BLaER1 (cell line): ENCODE data around the gene TH.

ENCODE experiments used
- H3K27ac ChIP-seq: shearing (Covaris generic); formaldehyde crosslinking; 2 replicates; pipeline ENCODE4 v1.8.1; 2022
- H3K27me3 ChIP-seq: shearing (Covaris generic); formaldehyde crosslinking; 2 replicates; pipeline ENCODE4 v1.8.1; 2022
- H3K36me3 ChIP-seq: shearing (Covaris generic); formaldehyde crosslinking; 2 replicates; pipeline ENCODE4 v1.8.1; 2022
- H3K4me1 ChIP-seq: shearing (Covaris generic); formaldehyde crosslinking; 2 replicates; pipeline ENCODE4 v1.8.1; 2022
- H3K4me2 ChIP-seq: shearing (Covaris generic); formaldehyde crosslinking; 2 replicates; pipeline ENCODE4 v1.8.1; 2022
- H3K4me3 ChIP-seq: shearing (Covaris generic); formaldehyde crosslinking; 2 replicates; pipeline ENCODE4 v1.8.1; 2022
- H3K9ac ChIP-seq: shearing (Covaris generic); formaldehyde crosslinking; 2 replicates; pipeline ENCODE4 v1.8.1; 2022
- H3K9me3 ChIP-seq: shearing (Covaris generic); formaldehyde crosslinking; 2 replicates; pipeline ENCODE4 v1.8.1; 2022
- H4K20me1 ChIP-seq: shearing (Covaris generic); formaldehyde crosslinking; 2 replicates; pipeline ENCODE4 v1.8.1; 2022
- Cebpa-rat ChIP-seq: shearing (Covaris generic); IDR thresholded peaks from 2 replicates; pipeline ENCODE4 v1.8.1; 2022

TH gene

GRCh38 chr11:2138431-2139122, 33.0 kb downstream of the TH start:
- Histone ChIP-seq H3K27ac (no peak overlapping the region), H3K4me2 (no peak overlapping the region), H3K36me3 (no peaks in the 10 kb centered on the region), H3K9ac (no peak overlapping the region), H3K4me1 (peaks cover under 1% of the 10 kb centered on the region; the same call in 1 of the 2 replicates), H3K9me3 (no peaks in the 10 kb centered on the region), H3K4me3 (no peak overlapping the region), H4K20me1 (peaks cover 69% of the 10 kb centered on the region), H3K27me3 (peaks cover 100% of the 10 kb centered on the region)
- TF ChIP-seq Cebpa-rat, result no peak

- Histone ChIP-seq H3K36me3 (no peaks in the 10 kb centered on the region), H3K27ac (no peak overlapping the region), H3K9ac (no peak overlapping the region), H3K9me3 (no peaks in the 10 kb centered on the region), H3K27me3 (peaks cover 100% of the 10 kb centered on the region), H3K4me1 (no peaks in the 10 kb centered on the region), H3K4me2 (no peak overlapping the region), H4K20me1 (peaks cover 72% of the 10 kb centered on the region), H3K4me3 (no peak overlapping the region)
- TF ChIP-seq Cebpa-rat, result no peak
Measured at GRCh38 chr11:2138068-2138430, 33.6 kb downstream of the TH start.

GRCh38 chr11:2137202-2138067, 34.2 kb downstream of the TH start:
- H3K27ac ChIP-seq, result no peak overlapping the region
- H3K27me3 ChIP-seq, result peaks cover 100% of the 10 kb centered on the region
- H3K36me3 ChIP-seq, result no peaks in the 10 kb centered on the region
- H3K4me1 ChIP-seq, result no peaks in the 10 kb centered on the region
- H3K4me3 ChIP-seq, result no peak overlapping the region
- no peak overlapping the region for H3K9ac ChIP-seq
- H4K20me1 ChIP-seq, result peaks cover 67% of the 10 kb centered on the region
- H3K4me2 ChIP-seq, result no peak overlapping the region
- no peaks in the 10 kb centered on the region for H3K9me3 ChIP-seq
- no peak for TF ChIP-seq Cebpa-rat

- Histone ChIP-seq H4K20me1 (peaks cover 61% of the 10 kb centered on the region), H3K9ac (no peak overlapping the region), H3K36me3 (no peaks in the 10 kb centered on the region), H3K9me3 (no peaks in the 10 kb centered on the region), H3K4me1 (peaks cover 4% of the 10 kb centered on the region; the same call in 1 of the 2 replicates), H3K4me2 (no peak overlapping the region), H3K27ac (no peak overlapping the region), H3K27me3 (peaks cover 100% of the 10 kb centered on the region), H3K4me3 (no peak overlapping the region)
- TF ChIP-seq Cebpa-rat, result no peak
Measured at GRCh38 chr11:2136952-2137201, 34.7 kb downstream of the TH start.

- no peak overlapping the region for H3K4me3 ChIP-seq
- no peaks in the 10 kb centered on the region for H3K9me3 ChIP-seq
- H3K27me3 ChIP-seq, result peaks cover 100% of the 10 kb centered on the region
- no peak overlapping the region for H3K4me2 ChIP-seq
- H3K36me3 ChIP-seq, result no peaks in the 10 kb centered on the region
- H3K27ac ChIP-seq, result no peak overlapping the region
- peaks cover 4% of the 10 kb centered on the region; the same call in 1 of the 2 replicates for H3K4me1 ChIP-seq
- no peak overlapping the region for H3K9ac ChIP-seq
- TF ChIP-seq Cebpa-rat, result no peak
- peaks cover 56% of the 10 kb centered on the region for H4K20me1 ChIP-seq
Measured at GRCh38 chr11:2136209-2136951, 35.2 kb downstream of the TH start.

GRCh38 chr11:2135648-2136201, 35.9 kb downstream of the TH start:
- Histone ChIP-seq H3K9ac (no peak overlapping the region), H4K20me1 (peaks cover 50% of the 10 kb centered on the region), H3K4me1 (peaks cover 4% of the 10 kb centered on the region; the same call in 1 of the 2 replicates), H3K27ac (no peak overlapping the region), H3K36me3 (no peaks in the 10 kb centered on the region), H3K9me3 (no peaks in the 10 kb centered on the region), H3K27me3 (peaks cover 98% of the 10 kb centered on the region), H3K4me3 (no peak overlapping the region), H3K4me2 (no peak overlapping the region)
- no peak for TF ChIP-seq Cebpa-rat

GRCh38 chr11:2135018-2135569, 36.5 kb downstream of the TH start:
- H3K4me3 ChIP-seq, result no peak overlapping the region
- no peak overlapping the region for H3K9ac ChIP-seq
- H4K20me1 ChIP-seq, result peaks cover 46% of the 10 kb centered on the region
- no peak for TF ChIP-seq Cebpa-rat
- no peaks in the 10 kb centered on the region for H3K36me3 ChIP-seq
- H3K4me2 ChIP-seq, result no peak overlapping the region
- H3K27ac ChIP-seq, result no peak overlapping the region
- H3K4me1 ChIP-seq, result peaks cover 4% of the 10 kb centered on the region; the same call in 1 of the 2 replicates
- no peaks in the 10 kb centered on the region for H3K9me3 ChIP-seq
- peaks cover 92% of the 10 kb centered on the region for H3K27me3 ChIP-seq

- H3K27ac ChIP-seq, result no peak overlapping the region
- H3K27me3 ChIP-seq, result peaks cover 84% of the 10 kb centered on the region
- H3K4me1 ChIP-seq, result peaks cover 4% of the 10 kb centered on the region; the same call in 1 of the 2 replicates
- no peaks in the 10 kb centered on the region for H3K36me3 ChIP-seq
- peaks cover 41% of the 10 kb centered on the region for H4K20me1 ChIP-seq
- H3K9me3 ChIP-seq, result no peaks in the 10 kb centered on the region
- H3K9ac ChIP-seq, result no peak overlapping the region
- no peak overlapping the region for H3K4me3 ChIP-seq
- no peak overlapping the region for H3K4me2 ChIP-seq
- no peak for TF ChIP-seq Cebpa-rat
Measured at GRCh38 chr11:2134022-2135010, 37.3 kb downstream of the TH start.
